ENCODE measurements around the gene TNS1. TPM values are rescaled to one million over a fixed set of nuclear protein-coding genes. Genes with fewer than 3 reads are reported as not detected.
A peak's percentile ranks its signal among the peaks of the same experiment; 100 is the strongest.

The TNS1 gene
- total and polyA plus RNA-seq, 9 of the 15 experiments (the other 6 are each of a cell fraction or from before 2014, with no cell fraction given), result 0.13 to 2.7 (median 0.77) TPM

DNA sequence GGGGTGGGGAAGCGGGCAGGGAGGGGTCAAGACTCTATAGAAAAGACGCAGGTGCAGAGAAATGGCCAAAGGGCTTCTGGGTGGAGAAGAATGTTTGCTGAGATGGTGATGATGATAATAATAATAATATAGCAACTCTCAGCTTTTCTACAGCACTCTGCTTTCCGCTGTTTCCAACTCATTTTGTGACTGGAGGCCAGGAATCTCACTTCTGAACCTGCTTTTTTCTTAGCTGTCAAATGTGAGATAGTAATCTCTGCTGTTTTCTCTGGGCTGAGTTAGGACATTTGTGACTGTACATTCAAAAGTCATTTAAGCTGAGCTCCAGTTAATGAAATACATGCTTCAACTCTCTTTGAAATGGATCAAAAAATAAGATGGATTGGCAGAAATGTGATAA lies 58.4 kb downstream of the TNS1 start (continued):
- TF ChIP-seq HMGN3 (IDR thresholded peaks at IDR 0.05; ENCODE audit: borderline replicate concordance, extremely low read depth, insufficient read length, low read depth, low read length) (no peak), TRIM28 (IDR thresholded peaks at IDR 0.05) (no peak)

DNA sequence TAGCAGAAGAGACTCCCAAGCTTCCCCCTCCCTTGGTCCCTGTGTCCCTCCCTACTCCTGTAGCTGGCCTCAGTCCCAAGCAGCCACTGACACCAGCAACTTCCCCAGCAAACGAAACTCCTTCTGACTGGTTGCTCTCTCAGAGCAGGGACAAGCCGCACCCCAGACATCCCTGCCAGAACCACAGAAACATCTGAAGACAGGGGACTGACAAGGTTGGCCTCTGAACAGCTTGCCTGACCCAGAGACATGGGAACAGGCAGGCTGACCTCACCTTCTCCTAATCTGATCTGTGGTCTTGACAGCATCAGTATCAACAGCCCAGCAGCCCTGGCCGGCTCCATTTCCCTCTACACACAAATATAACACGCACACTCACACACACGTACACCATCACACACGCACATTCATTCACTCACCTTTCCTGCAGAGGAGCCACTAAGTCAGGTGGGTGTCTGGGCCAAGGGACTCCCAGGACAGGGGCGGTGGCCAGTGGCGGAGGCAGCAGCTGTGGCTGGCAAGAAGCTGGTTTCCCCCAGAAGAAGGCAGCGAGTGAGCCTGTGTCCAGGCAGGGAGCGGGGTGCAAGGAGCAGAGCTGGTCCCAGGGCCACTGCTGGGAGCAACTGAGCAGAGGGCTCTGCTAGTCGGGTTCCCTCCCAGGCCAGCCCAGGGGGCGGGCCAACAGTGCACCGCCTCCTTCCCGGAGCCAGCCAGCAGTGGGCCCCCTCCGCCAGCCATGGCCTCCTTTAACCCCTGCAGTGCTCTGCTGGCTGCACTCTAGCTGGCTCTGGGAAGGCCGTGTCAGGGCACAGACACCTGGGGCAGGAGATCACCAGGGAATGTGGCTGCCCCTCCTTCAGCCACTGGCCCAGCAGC lies 59.1 kb downstream of the TNS1 start:
- ATAC-seq, result peak; percentile 99
- Histone ChIP-seq H4K20me1 (replicated peaks; ENCODE audit: control insufficient read depth, insufficient read depth, low read length) (no peaks in the 10 kb centered on the region), H3K27me3 (ENCODE audit: control insufficient read depth in 2 of 2, insufficient read depth in 2 of 2, low read length in 2 of 2) (peaks cover 0 to 24% of the 10 kb centered on the region in 2 experiments; a peak in 3 of 5 replicates), H2AFZ (ENCODE audit: low read depth, low read length) (no peak overlapping the region), H3K9me1 (ENCODE audit: control insufficient read depth, insufficient read depth, low read length) (no peaks in the 10 kb centered on the region), H3K4me2 (ENCODE audit: insufficient read depth, low read length) (no peak overlapping the region; the same call in 1 of the 2 replicates), H3K9me3 (replicated peaks; ENCODE audit: control insufficient read depth, insufficient read depth, low read depth, low read length) (no peaks in the 10 kb centered on the region), H3K4me3 (no peak overlapping the region), H3K27ac (ENCODE audit: extremely low read depth, low read depth, low read length) (no peak overlapping the region), H3K36me3 (ENCODE audit: control insufficient read depth, insufficient read depth, low read length) (no peaks in the 10 kb centered on the region), H3K4me1 (replicated peaks in 1 of 2; ENCODE audit: control insufficient read depth in 2 of 2, insufficient read depth in 2 of 2, low read length in 2 of 2) (peaks cover 2 to 7% of the 10 kb centered on the region in 2 experiments; a peak in 3 of 5 replicates), H3K79me2 (ENCODE audit: control insufficient read depth, insufficient read depth, low read length) (no peaks in the 10 kb centered on the region), H3K9ac (ENCODE audit: insufficient read depth in 1 of 2, low read depth in 2 of 2, low read length in 2 of 2) (peak overlapping the region in 1 of 2 experiments; percentile 52; a peak in 1 of 4 replicates)
- in situ Hi-C loops (cut with MboI) (no loop called here), intact Hi-C loops (cut with micrococcal nuclease) (no loop called here)
- ChIA-PET POLR2A (interaction anchor here (0.7 to 1.6 kb wide), 3 partner anchors 13 to 16 kb away, joined by 3 to 5 read pairs (median 3); no protein-coding TSS in a partner anchor), CTCF (ENCODE audit: low intra/inter-chr PET ratio) (interaction anchor here (0.8 kb wide), 1 partner anchor 45 kb away, joined by 3 read pairs; no protein-coding TSS in a partner anchor)
- no peak for FAIRE-seq
- peak; percentile 41 to 79 (median 74) for DNase-seq (ENCODE audit: extremely low read depth in 1 of 4, low spot score in 3 of 4)
- WGBS (ENCODE audit: insufficient coverage, low coverage, missing lambda C conversion rate), result 0% methylated on average over 9 of the region's 16 CpGs
- no TSS peak for BruUV-seq (replicated peaks)
- TF ChIP-seq ZNF140 (CRISPR knock-in tag; IDR thresholded peaks at IDR 0.05) (no peak), XRCC5 (IDR thresholded peaks at IDR 0.05; ENCODE audit: low read depth, low read length) (no peak), JUND (IDR thresholded peaks at IDR 0.05; ENCODE audit: borderline replicate concordance, low read depth, low read length) (no peak), JUND (tag; IDR thresholded peaks at IDR 0.05; ENCODE audit: borderline replicate concordance, low read depth, low read length) (peak; percentile 27; the same call in 1 of the 3 replicates), NFIX (CRISPR knock-in tag; IDR thresholded peaks at IDR 0.05; ENCODE audit: low read depth) (no peak), FOXK2 (conservative IDR thresholded peaks at IDR 0.05 in 1 of 2, IDR thresholded peaks at IDR 0.05 in 1 of 2; ENCODE audit: low read depth in 2 of 2) (no peak), STAT5B (CRISPR knock-in tag; IDR thresholded peaks at IDR 0.05) (no peak), NR2C2 (CRISPR knock-in tag; IDR thresholded peaks at IDR 0.05) (no peak), NR2C2 (tag; IDR thresholded peaks at IDR 0.05) (peak; percentile 68), PTRF (tag; IDR thresholded peaks at IDR 0.05) (no peak), PHF8 (IDR thresholded peaks at IDR 0.05; ENCODE audit: borderline replicate concordance, low read length) (no peak), ARID1B (IDR thresholded peaks at IDR 0.05) (no peak)
- TF ChIP-seq, protein P1, sequence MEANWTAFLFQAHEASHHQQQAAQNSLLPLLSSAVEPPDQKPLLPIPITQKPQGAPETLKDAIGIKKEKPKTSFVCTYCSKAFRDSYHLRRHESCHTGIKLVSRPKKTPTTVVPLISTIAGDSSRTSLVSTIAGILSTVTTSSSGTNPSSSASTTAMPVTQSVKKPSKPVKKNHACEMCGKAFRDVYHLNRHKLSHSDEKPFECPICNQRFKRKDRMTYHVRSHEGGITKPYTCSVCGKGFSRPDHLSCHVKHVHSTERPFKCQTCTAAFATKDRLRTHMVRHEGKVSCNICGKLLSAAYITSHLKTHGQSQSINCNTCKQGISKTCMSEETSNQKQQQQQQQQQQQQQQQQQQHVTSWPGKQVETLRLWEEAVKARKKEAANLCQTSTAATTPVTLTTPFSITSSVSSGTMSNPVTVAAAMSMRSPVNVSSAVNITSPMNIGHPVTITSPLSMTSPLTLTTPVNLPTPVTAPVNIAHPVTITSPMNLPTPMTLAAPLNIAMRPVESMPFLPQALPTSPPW (CRISPR knock-in tag; IDR thresholded peaks at IDR 0.05), result peak; percentile 27; the same call in 1 of the 2 replicates
- TF ChIP-seq, protein P2, sequence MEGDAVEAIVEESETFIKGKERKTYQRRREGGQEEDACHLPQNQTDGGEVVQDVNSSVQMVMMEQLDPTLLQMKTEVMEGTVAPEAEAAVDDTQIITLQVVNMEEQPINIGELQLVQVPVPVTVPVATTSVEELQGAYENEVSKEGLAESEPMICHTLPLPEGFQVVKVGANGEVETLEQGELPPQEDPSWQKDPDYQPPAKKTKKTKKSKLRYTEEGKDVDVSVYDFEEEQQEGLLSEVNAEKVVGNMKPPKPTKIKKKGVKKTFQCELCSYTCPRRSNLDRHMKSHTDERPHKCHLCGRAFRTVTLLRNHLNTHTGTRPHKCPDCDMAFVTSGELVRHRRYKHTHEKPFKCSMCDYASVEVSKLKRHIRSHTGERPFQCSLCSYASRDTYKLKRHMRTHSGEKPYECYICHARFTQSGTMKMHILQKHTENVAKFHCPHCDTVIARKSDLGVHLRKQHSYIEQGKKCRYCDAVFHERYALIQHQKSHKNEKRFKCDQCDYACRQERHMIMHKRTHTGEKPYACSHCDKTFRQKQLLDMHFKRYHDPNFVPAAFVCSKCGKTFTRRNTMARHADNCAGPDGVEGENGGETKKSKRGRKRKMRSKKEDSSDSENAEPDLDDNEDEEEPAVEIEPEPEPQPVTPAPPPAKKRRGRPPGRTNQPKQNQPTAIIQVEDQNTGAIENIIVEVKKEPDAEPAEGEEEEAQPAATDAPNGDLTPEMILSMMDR (IDR thresholded peaks at IDR 0.05 in 2 of 3, conservative IDR thresholded peaks at IDR 0.05 in 1 of 3; ENCODE audit: insufficient read depth in 2 of 3, low read depth in 1 of 3, low read length in 3 of 3), result peak in 2 of 3 experiments; percentile 23 to 29; a peak in 3 of 6 replicates

Data from K562 (cell line).